ENCODE results near the gene EEFSEC. TPM values are rescaled to one million over a fixed set of nuclear protein-coding genes. Genes with fewer than 3 reads are reported as not detected.

The EEFSEC gene
- total and polyA plus RNA-seq, 2 of the 8 experiments (the other 6 are each of a cell fraction or from before 2014, with no cell fraction given): 13.1 to 19.8 TPM

DNA sequence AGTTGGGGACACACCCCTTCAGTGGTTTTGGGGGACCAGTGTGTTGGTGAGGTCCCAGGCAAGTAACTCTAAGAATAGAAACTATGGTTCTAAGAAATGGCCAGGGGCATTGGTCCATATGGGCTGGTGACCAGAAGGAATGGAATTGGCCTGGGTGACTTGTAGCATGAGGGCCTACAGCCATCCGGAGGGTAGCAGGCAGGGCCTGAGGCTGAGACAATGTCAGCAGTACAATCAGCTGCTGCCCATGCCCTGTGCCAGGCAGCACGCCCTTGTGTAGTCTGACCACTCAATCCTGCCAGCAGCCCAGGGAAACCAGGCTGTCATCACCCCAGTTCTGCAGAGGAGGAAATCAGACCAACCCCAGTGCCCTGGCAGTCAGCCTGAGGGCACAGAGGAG, 212.9 kb downstream of the EEFSEC start (continued):
- TF ChIP-seq, protein P1, sequence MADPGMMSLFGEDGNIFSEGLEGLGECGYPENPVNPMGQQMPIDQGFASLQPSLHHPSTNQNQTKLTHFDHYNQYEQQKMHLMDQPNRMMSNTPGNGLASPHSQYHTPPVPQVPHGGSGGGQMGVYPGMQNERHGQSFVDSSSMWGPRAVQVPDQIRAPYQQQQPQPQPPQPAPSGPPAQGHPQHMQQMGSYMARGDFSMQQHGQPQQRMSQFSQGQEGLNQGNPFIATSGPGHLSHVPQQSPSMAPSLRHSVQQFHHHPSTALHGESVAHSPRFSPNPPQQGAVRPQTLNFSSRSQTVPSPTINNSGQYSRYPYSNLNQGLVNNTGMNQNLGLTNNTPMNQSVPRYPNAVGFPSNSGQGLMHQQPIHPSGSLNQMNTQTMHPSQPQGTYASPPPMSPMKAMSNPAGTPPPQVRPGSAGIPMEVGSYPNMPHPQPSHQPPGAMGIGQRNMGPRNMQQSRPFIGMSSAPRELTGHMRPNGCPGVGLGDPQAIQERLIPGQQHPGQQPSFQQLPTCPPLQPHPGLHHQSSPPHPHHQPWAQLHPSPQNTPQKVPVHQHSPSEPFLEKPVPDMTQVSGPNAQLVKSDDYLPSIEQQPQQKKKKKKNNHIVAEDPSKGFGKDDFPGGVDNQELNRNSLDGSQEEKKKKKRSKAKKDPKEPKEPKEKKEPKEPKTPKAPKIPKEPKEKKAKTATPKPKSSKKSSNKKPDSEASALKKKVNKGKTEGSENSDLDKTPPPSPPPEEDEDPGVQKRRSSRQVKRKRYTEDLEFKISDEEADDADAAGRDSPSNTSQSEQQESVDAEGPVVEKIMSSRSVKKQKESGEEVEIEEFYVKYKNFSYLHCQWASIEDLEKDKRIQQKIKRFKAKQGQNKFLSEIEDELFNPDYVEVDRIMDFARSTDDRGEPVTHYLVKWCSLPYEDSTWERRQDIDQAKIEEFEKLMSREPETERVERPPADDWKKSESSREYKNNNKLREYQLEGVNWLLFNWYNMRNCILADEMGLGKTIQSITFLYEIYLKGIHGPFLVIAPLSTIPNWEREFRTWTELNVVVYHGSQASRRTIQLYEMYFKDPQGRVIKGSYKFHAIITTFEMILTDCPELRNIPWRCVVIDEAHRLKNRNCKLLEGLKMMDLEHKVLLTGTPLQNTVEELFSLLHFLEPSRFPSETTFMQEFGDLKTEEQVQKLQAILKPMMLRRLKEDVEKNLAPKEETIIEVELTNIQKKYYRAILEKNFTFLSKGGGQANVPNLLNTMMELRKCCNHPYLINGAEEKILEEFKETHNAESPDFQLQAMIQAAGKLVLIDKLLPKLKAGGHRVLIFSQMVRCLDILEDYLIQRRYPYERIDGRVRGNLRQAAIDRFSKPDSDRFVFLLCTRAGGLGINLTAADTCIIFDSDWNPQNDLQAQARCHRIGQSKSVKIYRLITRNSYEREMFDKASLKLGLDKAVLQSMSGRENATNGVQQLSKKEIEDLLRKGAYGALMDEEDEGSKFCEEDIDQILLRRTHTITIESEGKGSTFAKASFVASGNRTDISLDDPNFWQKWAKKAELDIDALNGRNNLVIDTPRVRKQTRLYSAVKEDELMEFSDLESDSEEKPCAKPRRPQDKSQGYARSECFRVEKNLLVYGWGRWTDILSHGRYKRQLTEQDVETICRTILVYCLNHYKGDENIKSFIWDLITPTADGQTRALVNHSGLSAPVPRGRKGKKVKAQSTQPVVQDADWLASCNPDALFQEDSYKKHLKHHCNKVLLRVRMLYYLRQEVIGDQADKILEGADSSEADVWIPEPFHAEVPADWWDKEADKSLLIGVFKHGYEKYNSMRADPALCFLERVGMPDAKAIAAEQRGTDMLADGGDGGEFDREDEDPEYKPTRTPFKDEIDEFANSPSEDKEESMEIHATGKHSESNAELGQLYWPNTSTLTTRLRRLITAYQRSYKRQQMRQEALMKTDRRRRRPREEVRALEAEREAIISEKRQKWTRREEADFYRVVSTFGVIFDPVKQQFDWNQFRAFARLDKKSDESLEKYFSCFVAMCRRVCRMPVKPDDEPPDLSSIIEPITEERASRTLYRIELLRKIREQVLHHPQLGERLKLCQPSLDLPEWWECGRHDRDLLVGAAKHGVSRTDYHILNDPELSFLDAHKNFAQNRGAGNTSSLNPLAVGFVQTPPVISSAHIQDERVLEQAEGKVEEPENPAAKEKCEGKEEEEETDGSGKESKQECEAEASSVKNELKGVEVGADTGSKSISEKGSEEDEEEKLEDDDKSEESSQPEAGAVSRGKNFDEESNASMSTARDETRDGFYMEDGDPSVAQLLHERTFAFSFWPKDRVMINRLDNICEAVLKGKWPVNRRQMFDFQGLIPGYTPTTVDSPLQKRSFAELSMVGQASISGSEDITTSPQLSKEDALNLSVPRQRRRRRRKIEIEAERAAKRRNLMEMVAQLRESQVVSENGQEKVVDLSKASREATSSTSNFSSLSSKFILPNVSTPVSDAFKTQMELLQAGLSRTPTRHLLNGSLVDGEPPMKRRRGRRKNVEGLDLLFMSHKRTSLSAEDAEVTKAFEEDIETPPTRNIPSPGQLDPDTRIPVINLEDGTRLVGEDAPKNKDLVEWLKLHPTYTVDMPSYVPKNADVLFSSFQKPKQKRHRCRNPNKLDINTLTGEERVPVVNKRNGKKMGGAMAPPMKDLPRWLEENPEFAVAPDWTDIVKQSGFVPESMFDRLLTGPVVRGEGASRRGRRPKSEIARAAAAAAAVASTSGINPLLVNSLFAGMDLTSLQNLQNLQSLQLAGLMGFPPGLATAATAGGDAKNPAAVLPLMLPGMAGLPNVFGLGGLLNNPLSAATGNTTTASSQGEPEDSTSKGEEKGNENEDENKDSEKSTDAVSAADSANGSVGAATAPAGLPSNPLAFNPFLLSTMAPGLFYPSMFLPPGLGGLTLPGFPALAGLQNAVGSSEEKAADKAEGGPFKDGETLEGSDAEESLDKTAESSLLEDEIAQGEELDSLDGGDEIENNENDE (IDR thresholded peaks at IDR 0.05; ENCODE audit: insufficient replicate concordance, low read length): no peak
- no peak for TF ChIP-seq CHD1 (IDR thresholded peaks at IDR 0.05; ENCODE audit: low read depth, low read length)
- TF ChIP-seq JUN (IDR thresholded peaks at IDR 0.05; ENCODE audit: low read depth, low read length): no peak
- no peak for TF ChIP-seq FOSL1 (IDR thresholded peaks at IDR 0.05; ENCODE audit: insufficient read depth, low read depth, low read length)
- no peak for TF ChIP-seq BACH1 (IDR thresholded peaks at IDR 0.05; ENCODE audit: low read length)
- TF ChIP-seq GTF2F1 (IDR thresholded peaks at IDR 0.05; ENCODE audit: borderline replicate concordance, low read depth, low read length): no peak
- TF ChIP-seq POLR2AphosphoS5 (IDR thresholded peaks at IDR 0.05; ENCODE audit: low read depth, low read length): no peak
- no peak for TF ChIP-seq BCL11A (IDR thresholded peaks at IDR 0.05; ENCODE audit: low read depth in 2 of 2, low read length in 2 of 2)
- no peak for TF ChIP-seq JUND (IDR thresholded peaks at IDR 0.05; ENCODE audit: low read length)
- no peak for TF ChIP-seq SAP30 (IDR thresholded peaks at IDR 0.05; ENCODE audit: insufficient read depth, insufficient replicate concordance, low read length)
- no peak for TF ChIP-seq HDAC2 (IDR thresholded peaks at IDR 0.05; ENCODE audit: borderline replicate concordance in 1 of 2, low read depth in 2 of 2, low read length in 2 of 2)
- no peak for TF ChIP-seq SP1 (IDR thresholded peaks at IDR 0.05; ENCODE audit: low read depth, low read length)
